ENCODE results near the gene ZNF608. TPM values are rescaled to one million over a fixed set of nuclear protein-coding genes. Genes with fewer than 3 reads are reported as not detected.

The ZNF608 gene
- total RNA-seq = 121 TPM

DNA sequence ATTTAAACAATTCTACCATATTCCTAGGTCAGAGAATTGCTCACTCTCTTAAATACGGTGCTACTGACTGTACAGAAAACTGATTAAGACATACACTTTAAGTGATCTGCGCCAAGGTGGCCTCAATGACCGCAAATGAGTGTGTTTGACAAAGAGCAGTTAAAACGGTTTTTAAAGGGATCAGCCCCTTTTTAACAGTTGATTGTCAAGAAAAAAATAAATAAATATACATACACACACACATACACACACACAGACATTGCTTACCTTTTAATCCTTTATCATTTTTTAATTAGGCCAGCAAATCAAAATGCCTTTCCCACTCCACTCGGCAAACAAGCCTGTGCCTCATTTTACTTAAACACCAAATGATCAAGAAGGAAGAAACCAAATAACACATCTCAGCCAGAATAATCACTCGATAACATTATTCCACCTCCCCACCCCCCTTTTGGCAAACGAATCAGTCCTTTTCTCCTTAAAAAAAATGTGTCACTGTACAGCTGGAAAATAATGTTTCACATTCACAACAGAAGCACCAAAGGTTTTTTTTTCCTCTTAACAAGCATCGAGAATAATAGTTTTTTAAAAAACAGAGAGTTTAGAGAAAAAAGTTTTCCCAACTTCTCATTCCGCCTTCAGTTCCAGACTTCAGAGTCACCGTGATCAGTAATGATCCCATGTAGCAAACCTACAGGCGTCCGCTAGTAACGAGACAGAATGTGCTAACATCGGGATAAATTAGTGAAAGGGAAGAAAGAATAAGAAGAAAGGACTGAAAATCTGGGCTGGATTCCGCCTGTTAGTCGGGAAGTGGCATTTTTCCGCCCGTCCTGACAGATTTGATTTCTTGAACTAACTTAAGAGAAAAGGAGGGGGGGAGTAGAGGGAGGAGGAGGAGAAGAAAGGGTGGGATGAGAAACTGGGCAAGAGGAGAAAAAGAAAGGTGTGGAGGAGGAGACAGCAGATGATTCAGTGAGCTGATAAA is at the start of gene ZNF608:
ZNF608 (minus strand) TSS at position 712 of the 988 bp plus-strand sequence. CDS start 1,650 bp downstream, outside the sequence.

Measured in parietal lobe (tissue), 1 donor.